ENCODE measurements around the gene TOR1AIP2. TPM values are rescaled to one million over a fixed set of nuclear protein-coding genes. Genes with fewer than 3 reads are reported as not detected.

Gene TOR1AIP2
- total RNA-seq, 1 experiment from 2014 or later: 73.9 TPM

GRCh38 chr1:179888071-179888470 is 10.5 kb upstream of the TOR1AIP2 start:
- Histone ChIP-seq H3K56ac (ENCODE audit: insufficient read length, low read depth, low read length) (no peak overlapping the region), H3K27ac (ENCODE audit: insufficient read length, low read depth, low read length) (no peak overlapping the region), H3K4me1 (ENCODE audit: insufficient read depth, low read length) (no peaks in the 10 kb centered on the region), H4K8ac (replicated peaks; ENCODE audit: insufficient read length, low read depth, low read length) (no peak overlapping the region), H2BK15ac (ENCODE audit: low read depth, low read length) (no peak overlapping the region), H3K14ac (ENCODE audit: insufficient read depth, low read length) (no peak overlapping the region), H3K18ac (ENCODE audit: insufficient read length, low read depth, low read length) (no peak overlapping the region), H3K79me1 (ENCODE audit: insufficient read depth, low read depth, low read length, poor library complexity, severe bottlenecking) (no peaks in the 10 kb centered on the region), H3K79me2 (ENCODE audit: insufficient read depth, low read length) (0 out of 2 replicates have a peak, but pooled peaks cover 1% of the 10 kb centered on the region), H3K27me3 (ENCODE audit: insufficient read depth, low read length) (no peaks in the 10 kb centered on the region), H3K4me2 (ENCODE audit: insufficient read depth, insufficient read length, low read length) (no peak overlapping the region), H3K23me2 (ENCODE audit: insufficient read length, low read depth, low read length, poor library complexity, severe bottlenecking) (peaks cover 4% of the 10 kb centered on the region), H3T11ph (ENCODE audit: low read length) (no peak overlapping the region), H4K20me1 (ENCODE audit: control insufficient read depth, insufficient read depth, insufficient read length) (no peaks in the 10 kb centered on the region), H4K5ac (ENCODE audit: insufficient read length, low read depth, low read length) (no peak overlapping the region), H3K23ac (ENCODE audit: insufficient read length, low read depth, low read length) (no peak overlapping the region), H2BK12ac (ENCODE audit: insufficient read length, low read depth, low read length) (no peak overlapping the region), H2BK5ac (ENCODE audit: insufficient read length, low read length) (no peak overlapping the region), H2AK5ac (ENCODE audit: insufficient read length, low read length) (no peak overlapping the region), H3K9me3 (ENCODE audit: control insufficient read depth, low read depth, low read length) (no peaks in the 10 kb centered on the region), H3K9ac (ENCODE audit: extremely low read depth, insufficient read length, low read length) (no peak overlapping the region), H2BK20ac (ENCODE audit: low read depth, low read length, poor library complexity, severe bottlenecking) (no peak overlapping the region), H3K4ac (ENCODE audit: low read depth, low read length) (no peak overlapping the region), H4K91ac (ENCODE audit: insufficient read length, low read depth, low read length) (no peak overlapping the region), H2BK120ac (ENCODE audit: low read depth, low read length, poor library complexity, severe bottlenecking) (no peak overlapping the region), H2AFZ (ENCODE audit: low read length) (no peak overlapping the region)
- TF ChIP-seq, protein P1, sequence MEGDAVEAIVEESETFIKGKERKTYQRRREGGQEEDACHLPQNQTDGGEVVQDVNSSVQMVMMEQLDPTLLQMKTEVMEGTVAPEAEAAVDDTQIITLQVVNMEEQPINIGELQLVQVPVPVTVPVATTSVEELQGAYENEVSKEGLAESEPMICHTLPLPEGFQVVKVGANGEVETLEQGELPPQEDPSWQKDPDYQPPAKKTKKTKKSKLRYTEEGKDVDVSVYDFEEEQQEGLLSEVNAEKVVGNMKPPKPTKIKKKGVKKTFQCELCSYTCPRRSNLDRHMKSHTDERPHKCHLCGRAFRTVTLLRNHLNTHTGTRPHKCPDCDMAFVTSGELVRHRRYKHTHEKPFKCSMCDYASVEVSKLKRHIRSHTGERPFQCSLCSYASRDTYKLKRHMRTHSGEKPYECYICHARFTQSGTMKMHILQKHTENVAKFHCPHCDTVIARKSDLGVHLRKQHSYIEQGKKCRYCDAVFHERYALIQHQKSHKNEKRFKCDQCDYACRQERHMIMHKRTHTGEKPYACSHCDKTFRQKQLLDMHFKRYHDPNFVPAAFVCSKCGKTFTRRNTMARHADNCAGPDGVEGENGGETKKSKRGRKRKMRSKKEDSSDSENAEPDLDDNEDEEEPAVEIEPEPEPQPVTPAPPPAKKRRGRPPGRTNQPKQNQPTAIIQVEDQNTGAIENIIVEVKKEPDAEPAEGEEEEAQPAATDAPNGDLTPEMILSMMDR (conservative IDR thresholded peaks at IDR 0.05): no peak
- no CpG with 5 or more reads among the region's 2 CpGs for WGBS (ENCODE audit: extremely low coverage, insufficient read length, low lambda C conversion rate)
- no peak for DNase-seq
- H3K4me1 Mint-ChIP-seq: peaks cover 4 to 9% of the 10 kb centered on the region in 2 experiments
- no peak overlapping the region for H3K27ac Mint-ChIP-seq
- H3K4me3 Mint-ChIP-seq: no peak overlapping the region
- peaks cover 5 to 29% (median 13%) of the 10 kb centered on the region in 3 experiments; a peak in 6 of 7 replicates for H3K36me3 Mint-ChIP-seq (ENCODE audit: insufficient read depth in 1 of 3, low read depth in 3 of 3)
- no peaks in the 10 kb centered on the region for H3K27me3 Mint-ChIP-seq (ENCODE audit: low read depth)
- no peaks in the 10 kb centered on the region for H3K9me3 Mint-ChIP-seq

All from H9 (cell line).